ENCODE results near the gene FAM13C.

FAM13C gene

DNA sequence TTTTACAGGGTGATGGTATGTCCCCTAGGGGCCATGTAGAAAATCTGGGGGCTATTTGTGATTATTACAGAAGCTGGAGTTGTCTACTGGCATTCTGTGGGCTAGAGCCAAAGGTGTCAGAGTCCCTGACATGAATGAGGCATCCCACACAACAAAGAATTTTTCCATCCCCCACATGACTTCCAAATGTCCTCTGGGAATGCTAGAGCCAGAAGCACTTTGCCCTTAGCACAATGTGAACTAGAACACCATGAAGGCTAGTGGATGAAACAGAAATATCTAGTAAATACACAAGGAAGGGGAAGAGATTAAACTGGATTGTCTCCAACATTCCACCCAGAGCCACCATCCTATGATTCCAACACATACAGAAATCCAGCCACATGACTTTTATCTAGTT is 46.9 kb downstream of the FAM13C start:
- no peak for DNase-seq (ENCODE audit: low read depth)

DNA sequence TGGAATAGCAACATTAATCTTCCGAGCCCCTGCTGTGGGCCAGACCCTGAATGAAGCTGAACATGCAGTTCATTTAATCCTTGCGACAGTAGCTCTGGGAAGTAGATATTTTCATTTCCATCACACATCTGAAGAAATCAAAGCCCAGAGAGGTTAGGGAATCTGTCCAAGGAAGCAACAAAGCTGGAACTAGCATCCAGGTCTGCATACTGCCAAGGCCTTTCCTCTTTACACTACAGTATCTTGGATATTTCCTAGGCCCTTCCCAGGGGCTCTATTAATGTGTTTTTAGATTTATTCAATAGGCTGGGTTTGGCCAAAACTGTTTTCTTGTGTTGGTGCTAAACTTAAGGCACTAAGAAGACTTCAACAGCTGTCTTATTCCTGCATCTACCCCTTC is 48.1 kb downstream of the FAM13C start:
- DNase-seq (ENCODE audit: low read depth) = no peak

DNA sequence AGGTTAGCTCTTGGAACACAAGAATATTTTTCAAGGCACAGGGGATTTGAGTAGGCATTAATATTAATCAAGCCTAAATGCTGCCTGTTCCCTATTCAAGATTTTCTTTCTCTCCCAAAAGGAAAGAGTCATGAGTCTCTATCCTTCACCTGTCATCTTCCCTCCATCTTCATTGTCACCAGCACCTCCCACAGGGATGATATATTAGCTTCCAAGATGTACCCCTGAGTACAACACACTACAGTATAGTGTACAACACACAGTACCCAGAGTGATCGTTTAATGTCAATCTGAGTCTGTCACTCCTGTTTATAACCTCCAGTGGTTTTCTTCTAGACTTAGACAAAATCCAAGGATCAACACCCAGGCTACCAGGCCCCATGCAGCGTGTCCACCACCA is 50.1 kb downstream of the FAM13C start:
- no peak for DNase-seq (ENCODE audit: low read depth)

DNA sequence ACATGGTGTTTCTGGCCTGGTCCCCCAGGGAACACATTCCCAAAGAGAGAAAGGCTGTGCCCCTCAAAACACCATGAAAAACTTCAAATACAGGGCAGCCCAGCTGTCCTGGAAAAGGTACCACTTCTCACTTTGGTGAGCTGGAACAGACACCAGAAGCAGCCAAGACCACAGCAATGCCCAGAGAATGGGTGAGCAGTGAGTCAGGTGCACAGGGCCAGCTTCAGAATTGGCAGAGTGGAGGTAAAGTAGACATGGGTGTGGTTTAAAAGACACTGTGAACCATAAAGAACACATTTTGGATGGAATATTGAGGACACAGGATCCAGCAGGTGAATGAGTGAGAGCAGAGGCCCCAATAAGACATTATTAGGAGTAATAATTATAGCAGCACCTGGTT is 51.3 kb downstream of the FAM13C start:
- DNase-seq (ENCODE audit: low read depth) = no peak

DNA sequence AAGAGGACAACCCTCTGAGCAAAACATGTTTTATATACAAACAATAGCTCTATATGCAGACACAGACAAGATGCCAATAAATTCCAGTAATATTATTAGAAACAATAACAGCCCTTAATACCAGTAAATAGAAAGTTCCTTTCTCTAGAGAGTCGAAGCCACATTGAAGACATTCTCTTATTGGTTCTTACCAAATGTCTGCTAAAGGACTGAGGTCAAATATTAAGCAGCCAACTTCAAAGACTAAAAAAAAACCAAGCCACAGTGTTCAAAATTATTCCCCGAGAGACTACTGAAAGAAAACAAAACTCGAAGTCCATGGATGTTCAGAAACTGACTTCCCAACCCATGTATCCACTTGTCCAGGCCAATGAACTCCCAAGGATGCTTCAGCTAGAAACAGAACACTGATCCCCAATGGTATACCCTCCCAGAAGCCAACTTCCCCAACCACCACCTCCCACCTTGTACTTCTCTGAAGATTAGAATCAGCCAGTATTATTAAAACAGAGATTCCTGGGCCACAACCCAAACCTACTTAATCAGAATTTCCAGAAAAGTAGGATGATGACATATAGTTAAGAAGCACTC is 51.9 kb downstream of the FAM13C start:
- no peak for DNase-seq (ENCODE audit: low read depth)

DNA sequence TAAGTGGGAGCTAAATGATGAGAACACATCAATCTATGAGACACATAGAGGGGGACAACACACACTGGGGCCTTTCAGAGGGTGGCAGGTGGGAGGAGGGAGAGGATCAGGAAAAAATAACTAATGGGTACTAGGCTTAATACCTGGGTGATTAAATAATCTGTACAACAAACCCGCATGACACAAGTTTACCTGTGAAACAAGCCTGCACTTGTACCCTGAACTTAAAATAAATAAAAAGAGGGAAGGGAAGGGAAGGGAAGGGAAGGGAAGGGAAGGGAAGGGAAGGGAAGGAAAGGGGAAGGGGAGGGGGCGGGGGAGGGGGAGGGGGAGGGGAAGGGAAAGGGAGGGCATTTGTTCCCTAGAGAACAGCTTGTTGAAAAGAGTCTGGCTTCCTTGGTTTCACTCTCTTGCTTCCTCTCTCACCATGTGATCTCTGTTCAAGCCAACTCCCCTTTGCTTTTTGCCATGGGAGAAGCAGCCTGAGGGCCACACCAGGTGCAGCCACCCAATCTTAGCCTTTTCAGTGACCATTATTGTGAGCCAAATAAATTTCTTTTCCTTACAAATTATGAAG is 57.7 kb downstream of the FAM13C start:
- no peak for DNase-seq (ENCODE audit: low read depth)

DNA sequence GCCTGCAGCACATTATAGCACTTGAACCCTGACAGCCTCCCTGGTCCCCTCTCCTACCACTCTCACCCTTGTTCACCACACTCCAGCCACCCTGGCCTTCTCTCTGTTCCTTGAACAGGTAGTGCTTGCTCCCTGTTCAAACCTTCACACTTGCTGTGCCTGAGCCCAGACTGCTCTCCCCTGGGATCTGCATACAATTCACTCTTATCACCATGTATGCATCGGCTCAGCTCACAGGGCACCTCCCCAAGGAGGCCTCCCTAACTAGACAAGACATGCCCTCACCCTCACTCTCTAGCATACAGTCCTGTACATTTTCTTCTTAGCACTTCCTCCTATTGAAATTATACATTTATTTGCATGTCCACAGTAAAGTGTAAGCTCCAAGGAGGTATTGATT is 59.3 kb downstream of the FAM13C start:
- no peak for DNase-seq (ENCODE audit: low read depth)

DNA sequence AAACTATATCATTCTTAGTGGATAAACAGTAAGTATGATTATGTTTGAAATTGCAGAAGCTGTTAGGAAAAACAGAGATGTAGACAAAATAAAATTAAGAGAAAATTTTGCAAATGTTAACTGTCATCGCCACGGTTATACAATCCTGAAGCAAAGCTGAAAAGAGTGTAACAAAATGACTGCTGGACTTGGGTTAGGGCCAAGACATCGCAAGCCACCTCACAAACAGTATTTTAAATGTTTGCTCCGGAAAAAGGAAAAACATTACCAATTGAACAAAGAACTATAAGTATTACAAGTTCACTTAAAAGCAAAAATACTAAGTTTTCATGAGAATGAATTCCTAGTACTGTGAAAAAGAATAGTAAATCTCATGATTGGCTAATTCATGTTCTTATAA is 60.0 kb downstream of the FAM13C start:
- no peak for DNase-seq (ENCODE audit: low read depth)

DNA sequence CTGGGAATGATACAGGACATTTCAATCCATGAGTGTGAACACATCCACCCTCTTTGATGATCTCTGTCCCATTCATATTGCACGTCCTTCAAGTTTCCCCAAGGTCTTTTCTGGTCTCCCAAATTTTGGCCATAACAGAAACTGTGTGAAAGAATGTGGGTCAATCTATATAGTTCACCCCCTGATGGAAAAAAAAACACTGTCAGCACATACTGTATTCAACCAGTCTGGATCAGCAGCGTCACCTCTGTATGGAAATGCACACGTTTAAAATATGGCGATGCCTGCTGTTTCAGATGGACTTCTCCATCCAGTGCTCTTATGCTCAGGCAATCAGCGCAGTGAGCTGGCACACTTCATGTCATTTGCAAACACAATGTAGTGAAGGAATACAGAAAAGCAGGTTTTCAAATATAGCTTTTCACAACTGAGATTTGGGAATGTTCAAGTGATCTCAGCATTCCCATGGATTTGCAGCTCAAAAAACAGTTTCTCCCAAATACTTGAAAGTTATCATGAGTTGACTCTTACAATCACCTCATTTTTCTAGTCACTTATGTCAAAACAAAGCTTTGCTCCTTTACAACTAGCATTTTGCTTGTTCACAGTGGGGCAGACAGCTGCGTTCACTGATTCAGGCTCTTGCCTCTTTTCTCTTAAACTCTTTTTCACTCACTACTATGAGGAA is 61.1 kb downstream of the FAM13C start:
- no peak for DNase-seq (ENCODE audit: low read depth)

DNA sequence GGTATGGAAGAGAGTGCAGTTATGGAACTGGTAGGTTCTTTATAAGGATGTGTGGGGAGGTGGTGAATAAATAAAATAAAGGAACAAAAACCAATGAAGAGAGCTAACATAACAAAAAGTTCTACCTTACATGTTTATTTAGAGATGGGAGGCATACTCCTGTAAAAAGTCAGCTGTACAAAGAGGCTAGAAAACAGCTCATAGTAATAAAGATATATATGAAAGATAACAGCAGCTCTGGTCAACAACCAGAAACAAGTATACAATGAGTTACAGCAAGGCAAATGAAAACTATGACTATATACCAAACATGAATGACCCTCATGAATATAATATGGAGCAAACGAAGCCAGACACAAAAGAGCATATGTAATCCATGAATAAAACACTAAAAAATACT is 62.0 kb downstream of the FAM13C start:
- no peak for DNase-seq (ENCODE audit: low read depth)

DNA sequence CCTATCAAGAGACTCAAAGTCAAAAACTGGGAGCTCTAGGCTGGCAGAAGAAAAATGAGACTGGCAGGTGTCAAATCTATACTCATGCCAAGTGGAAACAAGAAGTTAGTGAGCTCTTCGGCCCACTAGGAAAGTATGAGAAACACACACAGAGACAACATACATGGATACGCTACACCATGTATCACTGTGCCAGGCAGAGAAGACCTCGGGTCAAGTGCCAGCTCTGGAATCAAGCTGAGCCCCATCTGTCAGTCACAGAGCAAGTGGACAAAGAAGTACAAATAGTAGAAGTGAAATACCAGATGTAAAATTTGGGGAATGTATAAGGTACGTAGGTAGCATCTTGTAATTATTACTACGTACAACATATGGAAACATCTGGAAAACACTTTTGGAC is 62.4 kb downstream of the FAM13C start:
- DNase-seq (ENCODE audit: low read depth) = no peak

DNA sequence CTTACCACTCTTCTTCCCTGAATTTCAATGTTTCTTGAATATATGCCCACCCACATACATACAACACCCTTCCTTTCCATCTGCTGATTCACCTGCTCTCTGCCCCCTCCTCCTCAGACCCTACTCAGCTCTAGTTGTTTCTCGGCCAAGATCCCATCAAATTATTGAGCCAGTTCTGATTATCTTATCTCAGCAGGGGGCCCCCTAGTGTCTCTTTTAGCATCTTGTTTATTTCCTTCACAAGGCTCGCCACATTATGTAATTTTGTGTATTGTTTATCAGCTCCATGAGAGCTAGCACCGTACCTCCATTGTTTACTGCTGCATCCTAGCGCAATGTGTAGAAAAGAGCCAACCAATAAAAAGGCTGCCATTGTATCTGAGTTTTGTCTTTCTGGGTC is 71.9 kb downstream of the FAM13C start:
- DNase-seq (ENCODE audit: low read depth) = no peak

DNA sequence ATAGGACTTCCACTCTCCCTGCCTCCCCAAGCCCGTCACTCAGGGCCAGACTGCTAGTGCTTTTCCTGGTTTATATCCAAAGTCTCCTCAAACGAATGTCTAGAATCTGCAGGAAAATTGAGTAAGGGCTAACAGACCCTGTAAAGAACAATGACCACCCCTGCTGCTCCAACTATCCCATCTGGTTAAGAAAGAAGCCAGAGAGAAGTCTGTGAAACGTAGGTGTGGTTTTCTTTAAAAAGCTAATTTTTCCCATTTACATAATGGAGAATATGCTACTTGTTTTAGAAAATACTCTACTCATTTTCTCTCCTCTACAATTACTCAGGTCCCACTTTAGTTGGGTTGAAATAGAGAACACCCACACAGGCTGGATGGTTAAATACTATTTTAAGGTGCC is 72.5 kb downstream of the FAM13C start:
- no peak for DNase-seq (ENCODE audit: low read depth)

DNA sequence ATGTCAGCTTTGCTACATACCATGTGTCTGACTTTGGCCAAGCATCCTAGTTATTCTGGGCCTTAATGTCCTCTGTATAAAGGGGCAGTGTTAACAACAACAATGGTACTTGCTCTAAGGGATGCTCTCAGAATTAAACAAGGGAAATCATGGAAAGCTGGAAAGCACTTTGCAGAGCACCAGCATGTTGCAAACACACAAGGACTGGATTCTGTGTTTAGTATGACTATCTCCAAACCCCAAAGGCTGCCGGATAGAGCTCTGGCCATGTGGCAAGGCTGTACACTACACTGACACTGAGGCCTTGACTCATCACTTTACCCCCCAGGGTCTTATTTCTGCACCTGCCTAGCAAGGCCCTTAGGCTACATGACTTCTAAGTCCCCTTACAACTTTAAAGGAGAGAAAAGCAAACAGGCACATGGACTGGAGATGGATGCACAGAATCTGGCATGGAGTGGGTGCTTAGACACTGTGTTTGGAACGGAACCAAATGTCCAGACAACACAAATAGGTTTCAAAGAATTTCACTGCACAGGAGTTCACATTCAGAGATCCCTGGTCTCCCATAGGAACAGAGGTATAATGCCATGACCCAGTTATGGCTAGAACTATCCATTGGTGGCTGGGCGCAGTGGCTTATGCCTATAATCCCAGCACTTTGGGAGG is 74.6 kb downstream of the FAM13C start:
- no peak for DNase-seq (ENCODE audit: low read depth)

DNA sequence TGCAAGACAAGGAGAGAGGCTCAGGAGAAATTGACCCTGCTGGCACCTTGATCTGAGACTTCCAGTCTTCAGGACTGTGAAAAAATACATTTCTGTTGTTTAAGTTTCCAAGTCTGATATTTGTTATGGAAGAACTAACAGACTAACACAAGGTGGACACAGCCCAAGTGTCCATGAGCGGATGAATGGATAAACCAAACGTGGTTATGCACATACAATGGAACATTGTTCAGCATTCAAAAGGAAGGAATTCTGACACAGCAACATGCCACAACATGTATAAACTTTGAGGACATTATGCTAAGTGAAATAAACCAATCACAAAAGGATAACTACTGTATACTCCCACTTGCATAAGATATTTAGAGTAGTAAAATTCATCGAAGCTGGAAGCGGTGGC is 76.5 kb downstream of the FAM13C start:
- DNase-seq (ENCODE audit: low read depth) = no peak

DNA sequence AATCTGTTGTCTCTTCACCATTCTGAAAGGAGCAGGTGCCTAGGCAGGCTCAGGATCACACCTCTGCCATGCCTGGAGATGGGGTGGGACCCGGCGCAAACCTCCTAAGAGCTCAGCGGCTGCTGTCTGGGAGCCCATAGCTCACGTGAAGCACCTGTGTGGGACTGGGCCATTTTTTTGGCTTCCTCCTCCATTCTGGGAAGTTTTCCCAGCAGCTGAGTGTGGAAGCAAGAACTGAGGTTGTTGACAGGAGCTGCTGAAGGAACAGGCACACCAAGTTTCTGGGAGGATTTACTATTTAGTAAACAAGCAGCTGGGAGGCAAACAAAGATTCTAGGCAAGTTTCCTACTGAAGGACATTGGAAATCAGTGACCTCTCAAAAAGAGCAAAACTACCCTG is 77.3 kb downstream of the FAM13C start:
- no peak for DNase-seq (ENCODE audit: low read depth)

DNA sequence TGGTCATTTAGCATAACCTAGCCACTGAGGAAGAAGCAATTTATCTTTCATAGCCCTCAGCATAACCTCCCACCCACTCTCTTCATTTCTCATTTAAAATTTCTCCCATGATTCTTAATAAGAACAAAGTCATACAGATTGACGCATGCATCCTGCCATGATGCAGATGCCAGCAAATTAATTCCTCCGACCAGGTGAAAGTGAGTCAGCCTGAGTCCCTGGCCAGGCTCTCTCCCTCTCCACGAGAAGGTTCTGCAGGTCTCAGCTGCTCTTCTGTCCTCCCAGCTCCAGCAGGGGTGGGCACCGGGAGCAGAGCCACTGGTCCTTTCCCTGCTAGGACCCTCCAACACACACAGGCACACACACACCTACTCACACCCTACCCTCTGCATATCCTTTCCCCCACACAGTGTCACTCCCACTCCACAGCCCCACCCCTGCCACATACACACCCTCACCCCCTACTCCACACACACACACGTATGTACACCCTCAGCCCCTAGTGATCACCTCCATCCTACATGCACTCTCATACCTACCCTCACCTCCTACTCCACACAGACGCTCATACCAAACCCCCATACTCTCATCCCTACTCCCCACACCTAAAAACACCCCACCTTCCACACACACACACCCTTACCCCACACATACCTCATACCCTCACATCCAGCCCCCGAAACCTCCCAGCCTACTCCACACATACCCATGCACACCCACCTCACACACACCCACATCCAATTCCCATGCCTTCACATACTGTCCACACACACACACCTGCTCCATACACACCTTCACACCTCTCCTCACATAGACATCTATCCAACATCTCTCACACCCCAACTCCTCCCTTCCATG is 78.0 kb downstream of the FAM13C start:
- no peak for DNase-seq (ENCODE audit: low read depth)

DNA sequence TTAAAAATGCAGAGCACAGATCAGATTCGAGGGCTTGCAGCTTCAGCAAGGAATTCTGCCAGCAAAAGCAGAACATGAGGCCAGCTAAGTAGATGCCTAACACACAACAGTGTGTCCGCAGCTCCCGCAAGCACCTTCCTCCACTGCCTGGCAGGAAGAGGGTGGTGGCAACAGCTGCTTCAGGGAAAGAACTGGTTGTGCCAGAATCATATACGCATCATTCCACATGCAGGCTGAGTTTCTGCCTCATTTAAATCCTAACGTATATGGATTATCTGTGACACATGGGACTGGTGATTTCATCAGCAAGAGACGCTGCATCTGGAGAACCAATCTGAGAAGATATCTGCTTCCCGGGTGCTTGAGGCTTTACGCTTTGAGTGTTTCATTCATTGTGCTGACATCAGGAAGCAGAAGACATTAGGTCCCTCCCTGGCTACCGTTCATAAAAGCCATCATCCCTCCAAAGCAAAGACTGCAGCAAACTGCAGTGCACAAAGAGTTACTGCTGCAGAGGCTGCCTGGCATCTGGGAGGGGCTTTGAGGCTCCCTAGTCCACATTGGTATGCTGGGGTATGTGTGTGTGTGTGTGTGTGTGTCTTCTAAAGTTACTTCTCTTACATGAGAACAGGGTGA is 78.8 kb downstream of the FAM13C start:
- no peak for DNase-seq (ENCODE audit: low read depth)

DNA sequence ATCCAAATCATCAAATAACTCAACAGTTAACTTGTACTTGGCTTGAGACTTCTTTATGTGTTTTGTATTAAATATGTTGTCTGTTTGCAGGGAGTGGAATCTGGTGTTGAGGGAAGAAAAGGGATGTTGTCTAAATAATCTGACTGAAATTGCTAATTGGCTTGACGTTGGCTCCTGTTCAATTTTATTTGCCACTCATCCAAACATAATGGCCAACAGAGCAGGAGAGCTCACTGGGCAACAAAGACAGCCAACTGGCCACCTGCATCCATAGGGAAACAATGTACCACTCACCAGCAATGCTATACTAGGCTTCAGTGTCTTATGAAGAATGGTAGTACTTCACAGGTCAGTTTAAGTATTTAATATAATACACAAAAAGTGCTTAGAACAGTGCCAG is 80.5 kb downstream of the FAM13C start:
- DNase-seq (ENCODE audit: low read depth) = no peak

DNA sequence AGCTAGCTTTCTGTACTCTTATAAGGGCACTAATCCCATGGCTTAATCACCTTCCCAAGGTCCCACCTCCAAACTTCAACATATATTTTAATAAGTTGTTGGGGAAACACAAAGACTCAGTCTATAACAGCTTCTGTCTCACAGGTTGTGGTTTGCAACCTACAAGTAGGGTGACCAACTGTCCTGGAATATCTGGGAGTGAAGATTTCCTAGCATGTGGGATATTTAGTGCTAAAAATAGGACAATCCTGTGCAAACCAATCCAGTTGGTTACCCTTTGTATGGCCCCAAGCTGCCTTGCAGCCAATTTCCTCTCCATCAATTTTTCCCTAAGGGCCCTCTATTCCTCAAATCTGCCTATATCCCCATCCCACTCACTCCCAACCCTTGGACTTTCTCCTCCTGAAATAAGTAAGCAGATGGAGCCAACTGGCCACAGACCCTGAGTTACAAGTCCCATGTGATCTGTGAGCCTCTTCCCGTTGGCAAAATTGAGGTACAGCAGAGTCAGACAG is 82.3 kb downstream of the FAM13C start:
- no peak for DNase-seq (ENCODE audit: low read depth)

DNA sequence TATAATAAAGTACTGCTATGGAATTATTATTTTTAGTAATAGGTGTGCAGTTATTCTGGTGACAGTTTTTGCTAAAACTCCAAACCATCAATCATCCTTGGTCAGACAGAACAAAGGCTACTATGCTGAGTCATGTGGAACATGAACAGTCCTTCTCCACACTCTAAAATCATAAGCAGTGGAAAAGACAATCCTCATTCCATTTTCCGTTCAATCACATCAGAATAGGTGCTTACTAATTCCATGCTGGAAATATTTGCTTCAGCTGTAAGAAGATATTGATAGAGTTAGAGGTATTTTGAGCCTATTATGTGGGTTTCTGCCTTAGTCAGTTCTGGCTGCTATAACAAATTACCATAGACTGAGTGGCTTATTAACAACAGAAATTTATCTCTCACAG is 82.9 kb downstream of the FAM13C start:
- no peak for DNase-seq (ENCODE audit: low read depth)

DNA sequence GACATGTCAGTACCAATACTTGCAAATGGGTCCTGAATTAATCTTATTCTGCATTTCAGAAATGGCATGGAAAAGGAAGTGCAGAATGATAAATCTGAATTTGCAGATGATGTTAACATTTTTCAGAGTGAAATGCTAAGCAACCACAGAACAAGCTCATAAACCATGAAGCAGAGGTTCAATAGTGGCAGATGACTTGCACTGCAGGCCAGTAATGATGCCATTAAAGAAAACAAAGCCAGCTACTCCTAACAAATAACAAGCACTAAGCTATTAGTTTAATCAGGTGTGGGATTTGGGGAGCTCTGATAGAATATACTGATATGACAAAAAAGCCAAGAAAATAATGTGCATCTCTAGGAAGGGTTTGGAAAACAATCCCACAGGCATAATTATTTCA is 85.4 kb downstream of the FAM13C start:
- no peak for DNase-seq (ENCODE audit: low read depth)
